HG03354 (cell line): Measurements from ENCODE around the gene VPS4A.
"Not testable (repeated sequence)": the region's sequence is repeated elsewhere in the genome, so short reads cannot be mapped to it uniquely, and the experiment has no call there.

ENCODE experiments used
- ATAC-seq: cut with Tn5 transposase; IDR thresholded peaks from one replicate; pipeline ENCODE4 v1.9.1; 2021; ENCODE audit warnings: mild to moderate bottlenecking; ENCODE audit not compliant: unreplicated experiment, poor library complexity, severe bottlenecking

The VPS4A gene

GRCh38 chr16:69351309-69352027 lies 40.3 kb downstream of the VPS4A start, which contains the start of gene TMED6:
Gene TMED6 (minus strand): TSS chr16:69351786. CDS start chr16:69351753, 33 bp downstream.
- ATAC-seq: no peak

- ATAC-seq: not testable (repeated sequence)
Observed at GRCh38 chr16:69360070-69360469, 48.9 kb downstream of the VPS4A start.

- no peak for ATAC-seq
Observed at GRCh38 chr16:69363281-69363717, 52.1 kb downstream of the VPS4A start.

- ATAC-seq: no peak
Observed at GRCh38 chr16:69364088-69364487, 52.9 kb downstream of the VPS4A start.

GRCh38 chr16:69365901-69366300 lies 54.8 kb downstream of the VPS4A start:
- no peak for ATAC-seq

- ATAC-seq: no peak
Observed at GRCh38 chr16:69366431-69366830, 55.3 kb downstream of the VPS4A start.

GRCh38 chr16:69367980-69368379 lies 56.8 kb downstream of the VPS4A start:
- no peak for ATAC-seq

GRCh38 chr16:69368866-69369265 lies 57.7 kb downstream of the VPS4A start:
- ATAC-seq: no peak

- no peak for ATAC-seq
Observed at GRCh38 chr16:69371564-69371963, 60.4 kb downstream of the VPS4A start.

GRCh38 chr16:69373019-69373418 lies 61.9 kb downstream of the VPS4A start:
- ATAC-seq: no peak
